Stimulated activated CD4-positive, alpha-beta T cell treated with anti-CD3 and anti-CD28 coated beads, Interleukin-1b, Interleukin-23, amount 100 ng/mL, for 4 hours (primary cell): ENCODE results near the gene CBLIF.
"Not testable (repeated sequence)": the region's sequence is repeated elsewhere in the genome, so short reads cannot be mapped to it uniquely, and the experiment has no call there.

Experiments
- DNase-seq, 2 donors: peaks; one replicate each; pipeline ENCODE4 v3.0.0-alpha.2; 2020; ENCODE audit warnings: low read depth in 2 of 2

CBLIF gene

GRCh38 chr11:59794417-59794816 lies 50.9 kb downstream of the CBLIF start:
- no peak for DNase-seq

GRCh38 chr11:59792507-59792906 lies 52.8 kb downstream of the CBLIF start:
- DNase-seq = no peak

- DNase-seq = no peak
Observed at GRCh38 chr11:59791639-59792038, 53.7 kb downstream of the CBLIF start.

GRCh38 chr11:59787816-59788215 lies 57.5 kb downstream of the CBLIF start:
- no peak for DNase-seq

GRCh38 chr11:59787255-59787588 lies 58.1 kb downstream of the CBLIF start:
- no peak for DNase-seq

- DNase-seq = no peak
Observed at GRCh38 chr11:59785818-59786217, 59.5 kb downstream of the CBLIF start.

GRCh38 chr11:59784441-59784840 lies 60.9 kb downstream of the CBLIF start:
- not testable (repeated sequence) for DNase-seq

- no peak for DNase-seq
Observed at GRCh38 chr11:59783632-59784090, 61.6 kb downstream of the CBLIF start.

- no peak for DNase-seq
Observed at GRCh38 chr11:59782080-59782479, 63.2 kb downstream of the CBLIF start.

- no peak for DNase-seq
Observed at GRCh38 chr11:59779487-59779886, 65.8 kb downstream of the CBLIF start.
